GM21717 (cell line): ENCODE data around the gene SLC35E1.
"Not testable (repeated sequence)": the region's sequence is repeated elsewhere in the genome, so short reads cannot be mapped to it uniquely, and the experiment has no call there.

Source experiments
- ATAC-seq: cut with Tn5 transposase; IDR thresholded peaks from one replicate; pipeline ENCODE4 v1.9.1; 2021; ENCODE audit warnings: mild to moderate bottlenecking, moderate library complexity; ENCODE audit not compliant: unreplicated experiment

The SLC35E1 gene

DNA sequence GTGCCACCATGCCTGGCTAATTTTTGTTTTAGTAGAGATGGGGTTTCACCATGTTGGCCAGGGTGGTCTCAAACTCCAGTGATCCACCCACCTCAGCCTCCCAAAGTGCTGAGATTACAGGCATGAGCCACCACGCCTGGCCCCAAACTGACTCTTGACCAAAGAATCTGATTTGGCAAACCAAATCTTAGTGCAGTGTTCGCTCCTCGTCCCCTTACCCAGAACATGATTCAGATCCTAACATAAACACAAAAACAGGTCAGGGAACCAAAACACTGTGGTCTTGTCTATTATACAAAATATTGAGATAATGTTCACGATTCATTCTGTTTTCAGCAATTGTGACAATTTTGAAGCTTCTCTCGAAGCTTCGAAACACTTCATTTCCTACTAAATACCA, 20.3 kb downstream of the SLC35E1 start:
- not testable (repeated sequence) for ATAC-seq

DNA sequence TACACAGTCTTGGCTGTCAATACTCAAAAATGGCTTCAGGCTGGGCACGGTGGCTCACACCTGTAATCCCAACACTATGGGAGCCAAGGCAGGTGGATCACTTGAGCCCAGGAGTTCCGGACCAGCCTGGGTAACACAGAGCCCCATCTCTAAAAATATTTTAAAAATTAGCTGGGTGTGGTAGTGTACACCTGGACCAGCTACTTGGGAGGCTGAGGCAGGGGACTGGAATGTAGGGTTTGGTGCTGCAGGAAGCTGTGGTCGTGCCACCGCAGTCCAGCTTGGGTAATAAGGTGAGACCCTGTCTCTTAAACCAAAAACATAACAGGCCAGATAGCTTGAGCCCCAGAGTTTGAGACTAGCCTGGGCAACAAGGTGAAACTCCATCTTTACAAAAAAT, 23.3 kb downstream of the SLC35E1 start:
- ATAC-seq: no peak

DNA sequence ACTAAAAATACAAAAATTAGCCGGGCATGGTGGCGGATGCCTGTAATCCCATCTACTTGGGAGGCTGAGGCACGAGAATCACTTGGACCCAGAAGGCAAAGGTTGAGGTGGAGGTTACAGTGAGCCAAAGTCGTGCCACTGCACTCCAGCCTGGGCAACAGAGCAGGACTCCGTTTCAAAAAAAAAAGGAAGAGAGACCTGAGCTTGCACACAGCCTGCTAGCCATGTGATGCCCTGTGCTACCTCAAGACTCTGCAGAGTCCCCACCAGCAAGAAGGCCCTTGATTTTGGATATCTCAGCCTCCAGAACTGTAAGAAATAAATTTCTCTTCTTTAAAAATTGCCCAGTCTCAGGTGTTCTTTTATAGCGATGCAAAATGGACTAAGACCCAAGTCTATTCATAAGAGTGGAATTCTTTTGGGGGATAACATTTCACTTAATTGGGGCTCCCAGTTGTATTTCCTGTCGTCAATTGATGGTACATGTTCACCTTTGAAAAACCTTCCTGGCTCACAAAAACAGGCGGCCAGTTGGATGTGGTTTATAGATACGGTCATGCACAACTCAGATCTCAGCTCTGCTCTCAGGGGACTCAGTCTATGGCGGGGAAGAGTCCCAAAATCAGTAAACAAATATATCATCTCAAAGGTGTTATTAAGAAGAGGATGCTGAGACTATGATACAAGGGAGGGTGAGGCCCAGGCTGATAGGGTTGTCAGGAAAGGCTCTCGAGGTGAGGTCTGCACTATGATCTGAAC, 27.6 kb downstream of the SLC35E1 start:
- no peak for ATAC-seq

DNA sequence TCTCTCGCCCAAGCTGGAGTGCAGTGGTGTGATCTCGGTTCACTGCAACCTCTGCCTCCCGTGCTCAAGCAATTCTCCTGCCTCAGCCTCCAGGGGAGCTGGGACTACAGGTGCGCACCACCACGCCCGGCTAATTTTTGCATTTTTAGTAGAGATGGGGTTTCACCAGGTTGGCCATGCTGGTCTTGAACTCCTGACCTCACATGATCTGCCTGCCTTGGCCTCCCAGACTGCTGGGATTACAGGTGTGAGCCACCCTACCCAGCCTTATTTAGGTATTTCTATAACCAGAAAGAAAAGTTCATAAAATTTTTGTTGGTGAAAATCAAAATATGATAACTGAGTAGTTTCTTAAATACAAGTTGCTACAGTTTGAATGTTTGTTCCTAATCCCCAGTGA, 28.5 kb downstream of the SLC35E1 start:
- not testable (repeated sequence) for ATAC-seq

DNA sequence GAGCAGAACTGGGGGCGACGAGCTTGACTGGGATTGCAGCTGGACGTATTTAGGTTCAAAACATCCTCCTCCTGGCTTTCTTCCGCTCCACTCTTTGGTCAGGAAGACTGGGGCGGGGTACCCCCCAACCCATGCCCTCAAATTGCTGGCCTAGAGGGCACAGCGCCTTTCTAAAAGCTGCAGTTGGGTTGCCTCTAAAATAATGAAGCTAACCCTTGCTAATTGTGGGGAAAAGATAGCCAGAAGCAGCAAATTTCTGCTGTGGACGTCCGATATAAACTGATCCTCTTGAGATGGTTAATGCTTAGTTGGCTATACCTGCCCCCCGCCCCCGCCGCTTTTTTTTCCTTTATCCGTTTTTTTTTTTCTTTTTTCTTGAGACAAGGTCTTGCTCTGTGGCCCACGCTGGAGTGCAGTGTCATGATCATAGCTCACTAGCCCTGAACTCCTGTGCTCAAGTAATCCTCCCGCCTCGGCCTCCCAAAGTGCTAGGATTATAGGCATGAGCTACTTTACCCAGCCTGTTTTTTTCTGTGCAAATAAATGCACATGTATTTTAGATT, 29.2 kb downstream of the SLC35E1 start:
- no peak for ATAC-seq

DNA sequence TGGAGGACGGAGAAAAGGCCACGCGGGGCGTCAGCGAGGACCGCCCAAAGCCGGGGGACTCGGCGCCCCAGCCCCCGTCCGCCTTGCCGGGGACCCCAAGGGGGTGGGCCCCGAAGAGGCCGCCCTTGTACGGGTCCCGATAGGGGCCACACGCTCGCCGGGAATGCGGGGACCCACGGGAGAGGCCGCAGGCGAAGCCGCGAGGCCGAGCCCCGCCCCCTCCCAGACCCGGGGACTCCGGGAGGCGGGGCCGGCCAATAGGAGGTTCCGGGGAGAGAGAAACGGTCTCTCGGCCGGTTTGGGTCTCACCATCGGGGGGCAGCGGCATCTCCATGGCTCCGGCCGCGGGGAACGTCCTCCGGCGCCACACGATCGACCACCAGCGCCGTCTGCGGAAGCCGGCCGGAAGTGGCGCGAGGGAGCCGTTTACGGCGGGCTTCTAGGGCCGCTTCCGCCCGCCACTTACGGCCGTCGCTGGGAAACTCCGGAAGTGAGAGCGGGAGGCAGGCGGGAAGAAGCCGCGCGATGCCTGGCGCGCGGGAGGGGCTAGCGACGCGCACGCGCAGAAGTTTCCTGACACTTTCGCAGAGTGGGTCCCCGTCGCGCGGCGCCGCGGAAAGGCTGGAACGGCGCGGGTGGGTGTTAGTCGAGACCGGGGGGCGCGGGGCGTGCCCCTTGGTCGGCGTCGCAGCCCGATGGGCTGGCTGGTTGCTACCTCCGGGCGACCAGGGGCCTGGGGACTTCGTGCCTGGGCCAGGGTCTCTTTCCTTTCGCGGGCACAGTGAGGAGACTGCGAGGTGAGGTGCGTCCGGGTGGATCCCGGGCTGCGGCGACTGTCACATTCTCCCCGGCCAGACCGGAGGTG, 29.9 kb downstream of the SLC35E1 start, which contains the start of gene CHERP:
Gene CHERP, minus strand, starts transcription at position 393 of the 865 bp plus-strand sequence. Its CDS starts 59 bp downstream, at position 334.
- ATAC-seq: peak; percentile 61

DNA sequence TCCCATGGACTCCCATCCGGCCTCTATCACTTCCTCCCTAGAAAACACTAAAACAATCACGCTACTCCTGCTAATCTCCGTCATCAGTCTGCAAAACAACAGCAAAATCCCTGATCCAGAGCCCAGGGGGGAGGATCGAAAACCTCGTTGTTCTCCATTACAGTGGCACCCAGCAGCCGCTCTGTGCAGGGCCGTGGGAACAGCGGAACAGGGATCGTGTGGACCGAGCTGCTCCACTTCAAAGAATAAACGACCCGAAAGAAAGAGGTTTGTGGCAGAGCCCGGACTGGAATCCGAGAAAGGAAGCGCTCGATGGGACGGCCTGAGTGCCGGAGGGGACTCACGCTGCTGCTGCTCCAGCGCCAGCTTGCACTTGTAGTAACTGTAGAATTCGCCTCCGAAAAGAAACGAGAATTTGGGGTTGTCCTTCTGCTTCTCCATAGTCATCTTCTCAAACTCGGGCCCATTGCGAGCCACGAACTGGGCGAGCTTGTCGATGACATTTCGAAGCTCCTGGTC, 30.6 kb downstream of the SLC35E1 start:
- ATAC-seq: no peak

DNA sequence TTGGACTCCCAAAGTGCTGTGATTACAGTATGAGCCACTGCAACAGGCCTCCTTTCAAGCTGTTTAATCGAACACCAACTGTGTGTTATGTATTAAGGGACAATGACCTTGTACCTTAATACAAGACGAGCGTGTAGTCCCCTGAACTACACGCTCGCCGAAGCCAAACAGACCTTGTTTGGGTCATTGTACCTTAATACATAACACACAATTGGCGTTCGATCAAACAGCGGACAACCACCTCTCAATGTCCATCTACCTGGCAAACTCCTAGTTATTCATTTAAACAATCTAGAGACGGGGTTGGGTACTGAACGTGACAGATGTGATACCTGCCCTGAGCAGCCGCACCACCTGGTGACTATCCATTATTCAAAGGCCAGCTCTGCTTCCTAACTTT, 31.3 kb downstream of the SLC35E1 start:
- ATAC-seq: no peak

DNA sequence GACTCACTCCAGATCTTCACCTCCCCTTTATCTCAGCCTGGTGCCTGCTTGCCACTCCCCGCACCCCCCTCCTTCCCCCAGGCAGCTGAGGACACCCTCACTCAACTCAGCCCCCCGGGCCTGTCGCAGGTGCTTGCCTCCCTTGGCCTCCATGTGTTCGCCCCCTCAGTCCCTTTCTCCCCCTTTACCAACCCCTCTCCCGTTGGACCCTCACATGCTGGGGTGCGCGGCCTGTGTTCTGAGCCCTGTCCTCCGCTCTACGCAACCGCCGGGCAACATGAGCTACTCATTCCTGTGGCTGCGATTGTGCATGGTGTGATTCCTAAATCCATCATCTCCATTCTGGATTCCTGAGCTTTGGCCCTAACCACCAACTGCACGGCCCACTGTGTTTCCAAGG, 35.1 kb downstream of the SLC35E1 start:
- ATAC-seq: no peak

DNA sequence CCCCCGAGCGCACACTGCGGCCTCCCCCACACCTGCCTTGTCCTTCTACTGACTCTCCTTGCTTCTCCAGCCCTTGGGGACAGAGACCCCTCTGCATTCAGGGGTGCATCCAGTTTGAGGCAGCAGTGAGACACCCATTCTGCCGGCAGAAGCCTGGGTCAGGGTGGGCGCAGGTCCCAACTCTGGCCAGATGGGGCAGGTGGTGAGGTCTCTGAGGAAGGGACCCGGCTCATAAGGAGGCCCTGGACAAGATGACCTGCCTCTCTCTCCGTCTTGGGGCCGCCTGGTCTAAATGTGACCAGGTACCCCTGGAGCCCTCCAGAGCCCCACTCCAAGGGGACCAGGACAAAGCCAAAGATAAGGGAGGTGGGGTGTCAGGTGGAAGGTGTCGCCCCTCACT, 36.1 kb downstream of the SLC35E1 start:
- ATAC-seq: no peak

DNA sequence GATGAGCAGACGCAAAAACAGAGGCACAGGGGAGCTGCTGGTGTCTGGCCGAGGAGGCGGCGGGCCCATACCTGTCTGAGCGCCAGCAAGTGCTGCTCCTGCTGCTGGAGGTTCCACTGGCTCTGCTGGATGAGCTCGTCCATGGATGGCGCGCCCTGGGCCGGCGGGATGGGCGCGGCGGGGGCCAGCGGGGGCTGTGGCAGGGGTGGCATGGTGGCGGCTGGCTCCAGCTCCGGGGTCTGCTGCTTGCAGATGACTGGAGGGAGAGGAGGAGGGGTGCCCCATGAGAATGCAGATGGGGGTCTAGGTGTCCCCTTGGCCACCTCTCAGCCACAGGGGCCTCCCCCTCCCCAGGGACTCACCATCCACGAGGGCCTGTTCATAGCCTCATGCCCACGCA, 36.8 kb downstream of the SLC35E1 start:
- ATAC-seq: no peak

DNA sequence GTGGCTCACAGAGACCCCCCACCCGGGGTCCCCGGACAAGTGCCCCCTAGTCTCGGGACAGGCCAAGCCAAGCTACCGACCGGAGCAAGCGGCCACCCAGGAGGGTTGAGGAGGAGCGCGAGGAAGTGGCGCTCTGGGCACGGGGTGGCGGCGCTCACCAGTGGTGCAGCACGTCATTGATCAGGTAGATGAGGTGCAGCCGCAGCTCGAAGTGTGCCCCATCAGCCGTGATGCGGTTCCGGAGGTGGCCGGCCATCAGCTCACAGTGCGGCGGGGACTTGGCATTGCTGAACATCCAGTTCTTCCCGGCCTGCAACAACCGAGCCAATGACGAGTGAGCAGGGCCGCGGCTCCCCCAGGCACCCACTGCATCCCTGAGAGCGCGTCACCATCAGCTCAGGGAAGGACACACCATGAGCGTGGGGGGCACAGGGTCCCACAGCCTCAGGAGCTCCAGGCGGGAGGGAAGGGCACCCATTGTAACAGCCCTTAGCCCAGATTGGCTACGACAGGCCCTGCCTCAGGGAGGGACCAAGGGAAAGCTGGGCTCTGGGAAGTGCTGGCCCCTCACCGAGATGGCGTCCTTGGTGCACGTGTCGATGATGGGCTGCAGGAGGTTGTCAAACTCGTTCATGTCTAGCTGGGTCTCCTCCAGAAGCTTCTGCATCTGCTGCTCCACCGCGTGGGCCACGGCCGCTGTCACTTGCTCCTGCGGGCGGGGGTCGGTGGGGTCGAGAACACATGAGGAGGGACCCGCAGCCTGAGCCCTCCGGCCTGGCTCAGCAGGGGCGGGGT, 39.6 kb downstream of the SLC35E1 start:
- ATAC-seq: no peak

DNA sequence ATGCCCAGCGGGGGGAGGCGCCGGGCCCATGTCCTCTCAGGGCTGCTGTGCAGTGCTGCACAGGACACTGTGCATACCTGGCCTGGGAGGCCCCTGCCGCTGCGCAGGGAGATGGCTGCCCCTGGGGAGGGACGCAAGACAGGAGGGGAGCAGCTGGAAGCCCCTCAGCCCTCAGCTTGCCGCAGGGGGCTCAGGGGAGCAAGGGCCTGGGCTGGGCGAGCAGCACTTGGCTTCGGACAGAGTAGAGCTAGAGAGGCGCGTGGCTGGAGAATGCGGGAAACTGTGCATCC, 40.9 kb downstream of the SLC35E1 start:
- ATAC-seq: no peak

DNA sequence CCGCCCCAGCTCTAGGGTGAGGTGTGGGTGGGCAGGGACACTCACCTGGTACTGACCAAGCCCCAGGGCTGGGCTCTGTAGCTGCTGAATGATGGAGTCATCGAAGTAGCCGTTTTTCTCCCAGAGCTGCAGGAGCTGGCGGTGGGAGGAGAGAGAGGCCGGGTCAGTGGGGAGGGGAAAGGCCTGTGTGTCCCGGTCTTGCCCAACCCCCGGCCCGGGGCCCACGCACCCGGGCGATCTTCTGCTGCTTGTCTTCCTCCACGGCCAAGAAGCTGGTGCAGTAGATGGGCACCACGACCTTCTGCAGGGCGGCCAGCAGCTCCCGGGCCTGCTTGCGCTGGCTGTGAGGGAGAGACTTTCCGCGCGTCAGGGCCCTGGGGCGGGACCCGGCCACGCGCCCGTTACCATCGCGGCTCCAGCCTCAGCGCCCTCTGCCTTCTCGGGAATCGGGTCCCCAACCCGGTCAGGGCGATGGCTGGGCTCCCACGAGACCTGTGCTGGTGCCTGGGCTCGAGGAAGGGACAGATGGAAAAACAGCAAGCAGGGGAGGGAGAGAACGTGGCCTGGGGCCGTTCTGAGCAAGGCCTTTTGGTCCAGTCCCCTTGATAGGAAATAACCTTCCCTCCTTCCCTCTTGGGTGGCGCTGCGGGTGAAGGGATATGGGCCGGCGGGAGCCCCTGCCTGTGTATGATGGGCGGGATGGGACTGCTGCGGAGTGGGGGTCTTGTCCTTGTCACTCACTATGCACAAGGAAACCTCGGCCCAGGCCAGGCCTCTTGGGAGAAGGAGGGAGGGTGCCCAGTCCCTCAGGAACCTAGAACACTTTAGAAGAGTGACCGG, 41.5 kb downstream of the SLC35E1 start:
- ATAC-seq: no peak

DNA sequence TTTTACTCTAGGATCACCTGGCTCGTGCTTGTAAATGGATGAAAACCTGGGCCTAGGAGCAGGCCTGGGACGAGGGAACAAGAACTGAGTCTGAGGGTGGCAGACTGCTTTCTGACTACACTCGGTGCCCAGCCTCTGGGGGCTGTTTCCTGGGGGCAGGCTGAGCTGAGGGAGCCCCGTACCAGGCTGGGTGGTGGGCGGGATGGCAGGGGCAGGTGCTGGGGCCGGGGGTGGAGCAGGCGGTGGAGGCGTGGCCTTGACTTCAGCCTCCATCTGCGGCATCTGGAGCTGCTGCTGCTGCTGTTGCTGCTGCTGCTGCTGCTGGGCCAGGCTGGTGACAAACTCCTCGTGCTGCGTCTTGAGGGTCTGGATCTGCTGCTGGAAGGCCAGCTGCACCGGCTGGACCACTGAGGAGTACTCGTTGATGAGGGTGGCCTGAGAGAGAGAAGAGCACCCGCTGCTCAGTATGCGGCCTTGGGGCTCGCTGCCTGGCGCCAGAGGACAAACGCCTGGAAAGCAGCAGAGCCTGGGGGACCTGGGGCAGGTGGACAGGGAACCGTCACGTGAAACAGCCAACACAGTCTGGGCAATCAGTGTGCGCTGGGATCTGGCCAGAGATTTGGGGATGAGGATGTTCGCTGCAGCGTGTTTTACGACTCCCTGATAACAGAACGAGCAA, 42.6 kb downstream of the SLC35E1 start:
- no peak for ATAC-seq

DNA sequence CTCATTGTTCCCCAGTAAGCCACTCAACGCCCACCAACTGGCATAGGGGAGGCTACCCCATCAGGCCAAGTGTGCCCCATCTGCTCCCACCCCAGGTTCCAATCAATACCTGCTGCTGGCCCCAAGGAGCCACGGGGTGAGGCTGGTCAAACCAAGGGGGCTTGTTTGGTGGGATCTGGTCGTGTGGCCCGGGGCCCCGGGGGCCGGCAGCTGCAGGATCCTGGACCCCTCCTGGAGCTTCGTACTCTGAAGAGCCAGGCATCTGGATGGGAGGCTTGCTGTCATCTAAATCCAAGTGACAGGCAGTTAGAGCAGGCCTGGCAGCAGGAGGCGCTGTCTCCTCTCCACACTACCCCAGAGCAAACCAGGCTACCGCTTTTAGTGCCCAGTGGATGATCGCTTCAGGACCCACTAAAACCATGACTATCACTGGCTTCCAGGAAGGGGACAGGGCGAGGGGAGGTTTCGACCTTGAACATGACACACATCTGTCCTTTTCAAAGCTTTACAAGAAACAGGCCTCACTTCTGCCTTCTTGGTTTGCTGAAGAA, 44.2 kb downstream of the SLC35E1 start:
- ATAC-seq: no peak

DNA sequence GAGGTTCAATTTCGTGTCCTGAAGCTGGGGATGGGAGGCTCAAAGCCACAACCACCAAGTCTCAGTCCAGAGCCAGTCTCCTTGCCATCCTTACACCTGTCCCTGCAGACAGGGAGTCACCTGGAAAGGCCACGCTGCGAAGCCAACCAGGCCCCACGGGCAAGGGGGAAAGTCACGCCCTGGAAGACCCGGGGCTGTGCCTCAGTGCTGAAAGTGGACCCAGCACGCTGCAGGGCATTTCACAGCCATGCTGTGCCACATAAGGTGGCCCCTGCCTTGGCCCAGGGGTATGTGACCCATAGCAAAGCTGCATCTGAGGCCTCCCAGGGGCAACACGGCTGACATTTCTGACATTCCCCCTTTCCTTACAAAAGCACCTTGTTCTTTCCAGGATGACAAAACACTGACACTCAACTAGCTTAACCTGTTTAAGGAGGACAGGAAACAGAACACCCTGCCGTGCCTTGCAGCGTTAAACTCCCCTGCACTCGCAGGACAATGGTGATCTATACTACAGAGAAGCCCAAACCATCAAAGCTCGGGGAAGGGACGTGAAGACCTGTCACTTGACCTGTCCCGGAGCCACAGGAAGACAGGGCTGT, 44.8 kb downstream of the SLC35E1 start:
- no peak for ATAC-seq

DNA sequence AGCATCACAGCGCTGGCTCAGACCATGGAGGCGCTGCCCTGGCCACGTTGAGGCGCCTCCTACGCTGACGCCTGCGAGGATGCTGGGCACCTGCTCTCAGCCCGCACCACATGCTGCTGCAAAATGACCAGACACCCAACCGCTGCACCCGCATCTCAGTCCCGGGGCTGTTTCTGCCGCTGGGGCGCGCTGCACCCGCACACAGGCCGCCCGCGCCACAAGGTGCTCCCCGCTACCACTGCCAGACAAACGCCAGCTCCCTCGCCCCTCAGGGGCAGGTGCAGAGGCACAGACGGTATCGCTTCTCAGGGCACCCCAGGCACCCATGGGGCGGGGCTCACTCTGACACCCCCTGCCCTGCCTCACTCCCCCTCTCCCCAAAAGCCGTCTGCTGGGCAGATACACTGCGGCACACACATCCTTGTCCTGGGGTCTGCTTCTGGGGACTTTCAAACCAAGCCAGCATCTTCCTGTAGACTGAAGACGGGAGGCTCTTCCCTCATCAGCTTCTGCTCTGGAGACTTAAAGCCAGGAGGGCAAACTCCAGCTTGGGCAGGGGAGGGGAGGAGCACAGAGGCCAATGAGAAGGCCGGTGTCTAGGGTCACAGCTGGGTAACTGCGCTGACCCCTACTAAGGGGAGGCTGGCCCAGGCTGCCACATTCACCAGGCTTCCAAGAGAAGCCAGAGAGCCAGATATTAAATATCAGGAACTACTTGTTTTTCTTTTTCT, 46.3 kb downstream of the SLC35E1 start:
- no peak for ATAC-seq
